Measurements from ENCODE around the gene GSG1L.

DNA sequence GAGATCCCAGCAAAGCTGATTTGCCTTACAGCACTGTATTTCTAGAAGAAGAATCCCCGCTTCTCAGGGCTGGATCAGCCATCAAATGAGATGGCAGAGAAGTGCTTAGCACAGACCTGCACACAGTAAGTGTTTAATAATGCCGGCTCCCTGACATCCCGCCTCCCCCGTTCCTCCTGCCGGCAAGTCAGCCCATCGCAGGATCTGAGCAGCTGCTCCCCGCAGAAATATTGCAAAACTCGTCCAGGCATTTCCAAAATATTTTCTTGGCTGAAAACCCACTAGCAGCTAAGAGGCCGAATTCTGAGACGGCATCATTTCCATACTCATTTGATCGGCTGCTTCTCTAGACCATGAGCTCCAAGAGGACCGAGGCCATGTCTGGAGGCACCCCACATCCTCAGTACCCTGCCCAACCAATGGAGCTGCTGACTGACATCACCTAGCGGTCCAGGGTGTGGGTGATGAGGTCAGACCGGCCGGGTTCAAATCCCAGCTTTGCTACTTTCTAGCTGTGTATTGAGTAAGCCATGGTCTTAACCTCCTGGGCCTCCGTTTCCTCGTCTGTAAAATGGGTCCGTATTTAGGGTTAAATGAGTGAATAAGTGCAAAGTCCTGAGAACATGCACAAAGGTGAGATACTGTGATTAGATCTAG is 262.1 kb downstream of the GSG1L start:
- TF ChIP-seq EGR1 (IDR thresholded peaks at IDR 0.05; ENCODE audit: low read depth in 2 of 2) = no peak
- TF ChIP-seq, protein P1, sequence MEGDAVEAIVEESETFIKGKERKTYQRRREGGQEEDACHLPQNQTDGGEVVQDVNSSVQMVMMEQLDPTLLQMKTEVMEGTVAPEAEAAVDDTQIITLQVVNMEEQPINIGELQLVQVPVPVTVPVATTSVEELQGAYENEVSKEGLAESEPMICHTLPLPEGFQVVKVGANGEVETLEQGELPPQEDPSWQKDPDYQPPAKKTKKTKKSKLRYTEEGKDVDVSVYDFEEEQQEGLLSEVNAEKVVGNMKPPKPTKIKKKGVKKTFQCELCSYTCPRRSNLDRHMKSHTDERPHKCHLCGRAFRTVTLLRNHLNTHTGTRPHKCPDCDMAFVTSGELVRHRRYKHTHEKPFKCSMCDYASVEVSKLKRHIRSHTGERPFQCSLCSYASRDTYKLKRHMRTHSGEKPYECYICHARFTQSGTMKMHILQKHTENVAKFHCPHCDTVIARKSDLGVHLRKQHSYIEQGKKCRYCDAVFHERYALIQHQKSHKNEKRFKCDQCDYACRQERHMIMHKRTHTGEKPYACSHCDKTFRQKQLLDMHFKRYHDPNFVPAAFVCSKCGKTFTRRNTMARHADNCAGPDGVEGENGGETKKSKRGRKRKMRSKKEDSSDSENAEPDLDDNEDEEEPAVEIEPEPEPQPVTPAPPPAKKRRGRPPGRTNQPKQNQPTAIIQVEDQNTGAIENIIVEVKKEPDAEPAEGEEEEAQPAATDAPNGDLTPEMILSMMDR (IDR thresholded peaks at IDR 0.05; ENCODE audit: low read depth, low read length, missing input control) = no peak
- no peak for TF ChIP-seq HNF4A (conservative IDR thresholded peaks at IDR 0.05)
